Gastrocnemius medialis (tissue), 4 donors: ENCODE data around the gene TBC1D13. TPM values are rescaled to one million over a fixed set of nuclear protein-coding genes. Genes with fewer than 3 reads are reported as not detected.
A peak's percentile ranks its signal among the peaks of the same experiment; 100 is the strongest.
"Not testable (repeated sequence)": the region's sequence is repeated elsewhere in the genome, so short reads cannot be mapped to it uniquely, and the experiment has no call there.

Source experiments
- ATAC-seq, 2 donors: fragments of 150-250 bp; one replicate each; pipeline ENCODE4 v1.9.1; 2016
- DNase-seq, 2 donors: peaks; one replicate each; pipeline ENCODE4 v3.0.0-alpha.2; 2019
- H3K27ac ChIP-seq, 4 donors: fragments of 200-600 bp; sonication (generic); 1 replicate in 1 of 4; 2 replicates in 3 of 4; pipeline ENCODE4 v1.5.1; 2016 to 2018; ENCODE audit warnings: mild to moderate bottlenecking in 2 of 4, moderate library complexity in 1 of 4
- H3K27me3 ChIP-seq, 3 donors: fragments of 200-600 bp; sonication (generic) in 2 of 3; 1 replicate in 1 of 3; 2 replicates in 2 of 3; pipeline versions ENCODE4 v1.5.1 to v1.6.0; 2016 to 2019; ENCODE audit warnings: mild to moderate bottlenecking in 1 of 3, moderate library complexity in 1 of 3
- H3K36me3 ChIP-seq, 2 donors: fragments of 200-600 bp; sonication (generic) in 1 of 2; one replicate each; pipeline ENCODE4 v1.5.1; 2017 to 2018
- H3K4me1 ChIP-seq, 2 donors: fragments of 200-600 bp; sonication (generic) in 1 of 2; one replicate each; pipeline ENCODE4 v1.5.1; 2016 to 2017; ENCODE audit warnings: mild to moderate bottlenecking in 2 of 2
- H3K4me3 ChIP-seq, 4 donors: fragments of 200-600 bp; sonication (generic) in 3 of 4; 1 replicate in 1 of 4; 2 replicates in 3 of 4; pipeline ENCODE4 v1.5.1; 2016 to 2019; ENCODE audit warnings: mild to moderate bottlenecking in 2 of 4
- H3K9me3 ChIP-seq, 3 donors: fragments of 200-600 bp; sonication (generic) in 2 of 3; 1 replicate in 1 of 3; 2 replicates in 2 of 3; pipeline ENCODE4 v1.5.1; 2016 to 2019
- POLR2A ChIP-seq, 2 donors: fragments of 450-650 bp; IDR thresholded peaks; one replicate each; pipeline ENCODE4 v1.6.1; 2017; ENCODE audit warnings: antibody characterized with exemption in 2 of 2, mild to moderate bottlenecking in 2 of 2, moderate library complexity in 2 of 2
- in situ Hi-C, 4 donors: fragments of 200-750 bp; cut with MboI; loops; one replicate each; pipeline versions ENCODE4 v1.15.0 to v1.8.0; 2017; ENCODE audit warnings: low sequenced_read_pairs in 4 of 4
- intact Hi-C: fragments of 100-400 bp; cut with DNase I; formaldehyde crosslinking; loops from one replicate; pipeline ENCODE4 v1.15.1; 2023; ENCODE audit warnings: low total_unique reads
- total RNA-seq, 4 donors: library from RNA; depleted of rRNA; stranded (reverse); fragments of >200 nt; gene quantifications; one replicate each; pipeline versions ENCODE4 v1.1.0 to v1.2.3, GENCODE V29; 2016
- TF ChIP-seq, protein P1 (sequence below), 5 experiments: fragments of 450-650 bp in 3 of 5; fragments of 200-600 bp in 2 of 5; sonication (generic) in 2 of 5; IDR thresholded peaks in 4 of 5; conservative IDR thresholded peaks in 1 of 5; 1 replicate in 4 of 5; 2 replicates in 1 of 5; pipeline ENCODE4 v1.5.1; 2016 to 2019; ENCODE audit warnings: antibody characterized with exemption in 5 of 5, mild to moderate bottlenecking in 3 of 5, moderate library complexity in 3 of 5

The TBC1D13 gene
- total RNA-seq, 4 donors from 2014 or later, result 7.8 to 14.3 (median 11.3) TPM

DNA sequence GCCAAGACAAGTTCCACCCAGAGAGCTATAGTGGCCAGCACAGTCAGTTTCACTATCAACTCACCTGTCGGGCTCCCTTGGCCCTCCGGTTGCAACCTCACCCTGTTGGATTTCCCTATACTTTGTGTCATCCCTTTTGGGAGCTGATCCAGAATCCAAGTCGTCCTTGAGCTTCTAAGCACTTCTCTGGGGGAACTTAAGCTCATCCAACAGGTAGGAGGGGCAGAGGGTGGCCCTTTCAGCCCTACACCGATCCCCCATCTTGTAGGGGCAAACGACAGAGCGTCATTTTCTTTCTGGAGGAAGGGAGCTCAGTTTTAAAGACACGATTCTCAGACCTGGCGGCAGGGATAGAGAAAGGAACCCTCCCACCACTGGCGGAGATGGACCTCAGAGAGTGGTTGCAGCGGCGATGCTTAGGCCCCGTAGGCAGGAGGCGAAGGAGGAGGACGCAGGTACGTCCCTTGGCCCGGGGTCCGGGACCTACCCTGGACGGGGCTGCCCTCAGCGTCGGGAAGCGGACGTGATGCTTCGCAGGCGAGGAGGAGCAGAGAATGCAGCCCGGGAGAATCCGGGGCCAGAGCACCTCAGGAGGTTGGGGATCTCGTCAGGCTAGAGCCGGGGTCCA lies 15.8 kb upstream of the TBC1D13 start:
- Histone ChIP-seq H3K9me3 (no peaks in the 10 kb centered on the region), H3K27me3 (no peaks in the 10 kb centered on the region), H3K4me3 (peak overlapping the region; percentile 90 to 100 (median 95)), H3K27ac (peak overlapping the region; percentile 88 to 99 (median 96)), H3K36me3 (no peaks in the 10 kb centered on the region), H3K4me1 (peaks cover 17 to 36% of the 10 kb centered on the region in 2 donors)
- intact Hi-C loops, result loop anchor here (1.0 to 5.0 kb wide), 3 partner anchors 16 to 399 kb away; partner anchors contain the start of genes TBC1D13, URM1 and ZDHHC12
- in situ Hi-C loops, result no loop called here
- peak; percentile 39 to 48 for ATAC-seq
- DNase-seq, result no peak
- no peak for TF ChIP-seq POLR2A (IDR thresholded peaks at IDR 0.05)
- TF ChIP-seq, protein P1, sequence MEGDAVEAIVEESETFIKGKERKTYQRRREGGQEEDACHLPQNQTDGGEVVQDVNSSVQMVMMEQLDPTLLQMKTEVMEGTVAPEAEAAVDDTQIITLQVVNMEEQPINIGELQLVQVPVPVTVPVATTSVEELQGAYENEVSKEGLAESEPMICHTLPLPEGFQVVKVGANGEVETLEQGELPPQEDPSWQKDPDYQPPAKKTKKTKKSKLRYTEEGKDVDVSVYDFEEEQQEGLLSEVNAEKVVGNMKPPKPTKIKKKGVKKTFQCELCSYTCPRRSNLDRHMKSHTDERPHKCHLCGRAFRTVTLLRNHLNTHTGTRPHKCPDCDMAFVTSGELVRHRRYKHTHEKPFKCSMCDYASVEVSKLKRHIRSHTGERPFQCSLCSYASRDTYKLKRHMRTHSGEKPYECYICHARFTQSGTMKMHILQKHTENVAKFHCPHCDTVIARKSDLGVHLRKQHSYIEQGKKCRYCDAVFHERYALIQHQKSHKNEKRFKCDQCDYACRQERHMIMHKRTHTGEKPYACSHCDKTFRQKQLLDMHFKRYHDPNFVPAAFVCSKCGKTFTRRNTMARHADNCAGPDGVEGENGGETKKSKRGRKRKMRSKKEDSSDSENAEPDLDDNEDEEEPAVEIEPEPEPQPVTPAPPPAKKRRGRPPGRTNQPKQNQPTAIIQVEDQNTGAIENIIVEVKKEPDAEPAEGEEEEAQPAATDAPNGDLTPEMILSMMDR (IDR thresholded peaks at IDR 0.05 in 4 of 5, conservative IDR thresholded peaks at IDR 0.05 in 1 of 5), result no peak

DNA sequence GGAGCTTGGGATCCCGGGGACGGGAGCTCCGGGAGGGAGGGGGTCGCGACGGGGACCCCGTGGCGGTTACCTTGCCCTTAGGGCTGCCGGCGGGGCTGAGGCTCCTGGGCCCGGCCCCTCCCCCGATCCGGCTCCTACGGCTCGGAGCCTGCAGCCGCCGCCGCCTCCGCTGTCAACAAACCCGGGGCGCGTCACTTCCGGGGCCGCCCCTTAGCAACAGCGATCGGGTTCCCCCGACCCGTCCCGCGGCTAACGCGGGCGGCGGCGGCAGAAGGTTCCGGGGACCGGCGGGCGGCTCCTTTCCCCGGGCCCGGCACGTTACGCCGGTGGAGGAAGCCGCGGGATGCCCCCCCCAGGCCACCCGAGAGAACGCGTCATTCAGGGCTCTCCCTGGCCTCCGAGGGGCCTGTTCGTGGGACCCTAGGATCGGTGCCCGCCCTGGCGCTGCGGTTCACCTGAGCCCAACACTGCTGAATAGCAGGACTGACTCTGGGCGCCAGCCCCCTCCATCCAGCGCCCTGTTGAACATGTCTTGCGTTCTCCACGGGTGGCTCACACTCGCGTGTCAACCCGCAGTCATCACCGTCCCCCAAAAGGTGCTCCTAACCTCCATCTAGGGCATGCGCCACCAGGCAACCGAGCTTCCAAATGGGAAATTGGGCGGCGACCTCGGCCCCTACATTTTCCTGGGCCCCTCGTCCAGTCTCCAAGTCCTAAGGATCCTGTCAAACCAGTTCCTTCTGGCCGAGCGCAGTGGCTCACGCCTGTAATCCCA lies 15.1 kb upstream of the TBC1D13 start, which contains the start of gene ZER1:
TSS of gene ZER1 (minus strand) at position 183 of the 775 bp plus-strand sequence. CDS start 16,362 bp downstream, outside the sequence.
- TF ChIP-seq POLR2A (IDR thresholded peaks at IDR 0.05), result peak; percentile 73 to 86
- TF ChIP-seq, protein P1 (IDR thresholded peaks at IDR 0.05 in 4 of 5, conservative IDR thresholded peaks at IDR 0.05 in 1 of 5), result no peak
- DNase-seq (peak; percentile 87 to 88), ATAC-seq (peak; percentile 93 to 94)
- Histone ChIP-seq H3K4me1 (peaks cover 17 to 36% of the 10 kb centered on the region in 2 donors), H3K9me3 (no peaks in the 10 kb centered on the region), H3K36me3 (no peaks in the 10 kb centered on the region), H3K4me3 (peak within 1 kb of the TSS; percentile 90 to 100 (median 95)), H3K27me3 (no peaks in the 10 kb centered on the region), H3K27ac (peak within 1 kb of the TSS; percentile 88 to 99 (median 96))
- intact Hi-C loops (loop anchor here (1.0 to 5.0 kb wide), 3 partner anchors 15 to 400 kb away; partner anchors contain the start of genes TBC1D13, URM1 and ZDHHC12), in situ Hi-C loops (no loop called here)

DNA sequence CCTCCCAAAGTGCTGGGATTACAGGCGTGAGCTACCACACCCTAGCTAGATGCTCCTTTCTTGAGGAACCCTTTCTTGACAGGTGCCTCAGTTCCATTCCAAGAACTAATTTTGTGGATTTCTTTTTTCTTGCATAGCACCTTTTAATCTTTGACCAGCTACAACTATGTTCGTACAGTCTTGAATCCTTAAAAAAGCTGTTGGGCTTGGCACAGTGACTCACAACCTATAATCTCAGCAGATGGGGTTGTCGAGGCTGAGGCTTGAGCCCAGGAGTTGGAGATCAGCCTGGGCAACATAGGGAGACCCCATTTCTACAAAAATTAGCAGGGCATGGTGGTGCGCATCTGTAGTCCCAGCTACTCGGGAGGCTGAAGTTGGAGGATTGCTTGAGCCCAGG lies 14.0 kb upstream of the TBC1D13 start:
- intact Hi-C loops (loop anchor here (5.0 kb wide), 1 partner anchor 401 kb away; the partner anchor contains the start of gene URM1), in situ Hi-C loops (no loop called here)
- H3K27ac ChIP-seq, result no peak overlapping the region
- no peak for DNase-seq
- no peaks in the 10 kb centered on the region for H3K9me3 ChIP-seq
- no peak overlapping the region for H3K4me3 ChIP-seq
- no peak for ATAC-seq
- TF ChIP-seq, protein P1 (IDR thresholded peaks at IDR 0.05 in 4 of 5, conservative IDR thresholded peaks at IDR 0.05 in 1 of 5), result no peak
- no peak for TF ChIP-seq POLR2A (IDR thresholded peaks at IDR 0.05)
- H3K36me3 ChIP-seq, result no peaks in the 10 kb centered on the region
- H3K27me3 ChIP-seq, result no peaks in the 10 kb centered on the region
- H3K4me1 ChIP-seq, result peaks cover 17 to 35% of the 10 kb centered on the region in 2 donors

DNA sequence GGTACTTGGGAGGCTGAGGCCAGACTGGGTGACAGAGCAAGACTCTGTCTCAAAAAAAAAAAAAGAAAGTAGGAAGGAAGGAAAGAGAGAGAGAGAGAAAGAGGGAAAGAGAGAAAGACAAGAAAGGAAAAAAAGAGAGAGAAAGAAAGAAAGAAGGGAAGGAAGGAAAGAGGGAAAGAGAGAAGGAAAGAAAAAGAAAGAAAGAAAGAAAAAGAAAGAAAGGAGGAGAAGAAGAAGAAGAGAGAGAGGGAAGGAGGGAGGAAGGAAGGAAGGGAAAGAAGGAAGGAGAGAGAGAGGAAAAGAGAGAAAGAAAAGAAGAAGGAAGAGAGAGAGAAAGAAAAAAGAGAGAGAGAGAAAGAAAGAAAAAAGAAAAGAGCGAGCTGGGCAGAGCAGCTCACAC lies 12.2 kb upstream of the TBC1D13 start:
- no peak for ATAC-seq
- no peak overlapping the region for H3K4me3 ChIP-seq
- no peak overlapping the region for H3K27ac ChIP-seq
- intact Hi-C loops, result loop anchor here (5.0 kb wide), 1 partner anchor 403 kb away; the partner anchor contains the start of gene URM1
- DNase-seq, result no peak
- H3K4me1 ChIP-seq, result peaks cover 14 to 18% of the 10 kb centered on the region in 2 donors
- no peaks in the 10 kb centered on the region for H3K27me3 ChIP-seq
- no peaks in the 10 kb centered on the region for H3K9me3 ChIP-seq
- H3K36me3 ChIP-seq, result no peaks in the 10 kb centered on the region
- in situ Hi-C loops, result no loop called here
- no peak for TF ChIP-seq POLR2A (IDR thresholded peaks at IDR 0.05)
- TF ChIP-seq, protein P1 (IDR thresholded peaks at IDR 0.05 in 4 of 5, conservative IDR thresholded peaks at IDR 0.05 in 1 of 5), result no peak

DNA sequence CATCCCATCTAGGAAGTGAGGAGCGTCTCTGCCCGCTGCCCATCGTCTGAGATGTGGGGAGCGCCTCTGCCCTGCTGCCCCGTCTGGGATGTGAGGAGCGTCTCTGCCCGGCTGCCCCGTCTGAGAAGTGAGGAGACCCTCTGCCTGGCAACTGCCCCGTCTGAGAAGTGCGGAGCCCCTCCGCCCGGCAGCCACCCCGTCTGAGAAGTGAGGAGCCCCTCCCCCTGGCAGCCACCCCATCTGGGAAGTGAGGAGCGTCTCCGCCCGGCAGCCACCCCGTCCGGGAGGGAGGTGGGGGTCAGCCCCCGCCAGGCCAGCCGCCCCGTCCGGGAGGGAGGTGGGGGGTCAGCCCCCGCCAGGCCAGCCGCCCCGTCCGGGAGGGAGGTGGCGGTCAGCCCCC lies 7.0 kb upstream of the TBC1D13 start:
- in situ Hi-C loops, H3K4me1 ChIP-seq, ATAC-seq, H3K4me3 ChIP-seq, DNase-seq, intact Hi-C loops, H3K9me3 ChIP-seq, H3K27ac ChIP-seq, H3K27me3 ChIP-seq, H3K36me3 ChIP-seq: not testable (repeated sequence)
